GM21360 (cell line): ENCODE data around the gene DOCK8.

Experiments used
- ATAC-seq: cut with Tn5 transposase; IDR thresholded peaks from one replicate; pipeline ENCODE4 v1.9.1; 2021; ENCODE audit warnings: mild to moderate bottlenecking, moderate library complexity; ENCODE audit not compliant: unreplicated experiment

DOCK8 gene

GRCh38 chr9:354453-354852 is 139.8 kb downstream of the DOCK8 start:
- ATAC-seq, result no peak

DNA sequence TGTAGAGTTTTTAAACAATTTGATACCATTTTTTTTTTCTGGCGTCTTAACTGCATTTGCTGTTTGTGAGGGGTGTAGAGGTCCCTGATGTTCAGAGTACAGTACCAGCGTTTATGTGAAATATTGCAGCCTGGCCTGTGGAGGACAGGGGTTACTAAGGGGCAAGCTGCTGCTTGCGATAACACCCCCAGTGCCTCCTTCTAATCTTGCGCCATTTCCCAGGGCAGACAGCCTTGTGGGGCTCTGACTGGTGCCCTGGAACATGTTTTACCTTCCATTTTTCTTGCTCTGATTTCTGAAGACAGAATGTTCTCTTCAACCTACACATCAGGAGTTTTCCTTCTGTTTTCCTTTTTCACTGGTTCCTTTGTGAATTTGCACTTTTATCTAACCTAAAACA is 142.9 kb downstream of the DOCK8 start:
- no peak for ATAC-seq

GRCh38 chr9:362561-363273 is 148.1 kb downstream of the DOCK8 start:
- no peak for ATAC-seq

DNA sequence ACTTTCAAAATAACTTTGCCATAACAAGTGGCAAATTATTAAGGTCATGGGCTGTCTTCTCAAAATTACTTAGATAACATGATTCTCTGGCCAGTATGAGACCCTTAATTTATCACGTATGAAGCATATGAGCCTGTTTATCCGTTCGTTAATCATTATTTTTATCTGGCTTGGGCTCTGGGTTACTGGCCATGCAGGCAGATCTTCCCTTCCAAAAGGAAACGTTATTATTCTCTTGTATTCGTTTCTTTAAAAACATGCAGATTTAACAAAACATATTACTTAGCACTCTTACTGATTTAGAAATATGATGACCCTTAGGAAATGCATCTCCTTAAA is 148.6 kb downstream of the DOCK8 start:
- no peak for ATAC-seq

DNA sequence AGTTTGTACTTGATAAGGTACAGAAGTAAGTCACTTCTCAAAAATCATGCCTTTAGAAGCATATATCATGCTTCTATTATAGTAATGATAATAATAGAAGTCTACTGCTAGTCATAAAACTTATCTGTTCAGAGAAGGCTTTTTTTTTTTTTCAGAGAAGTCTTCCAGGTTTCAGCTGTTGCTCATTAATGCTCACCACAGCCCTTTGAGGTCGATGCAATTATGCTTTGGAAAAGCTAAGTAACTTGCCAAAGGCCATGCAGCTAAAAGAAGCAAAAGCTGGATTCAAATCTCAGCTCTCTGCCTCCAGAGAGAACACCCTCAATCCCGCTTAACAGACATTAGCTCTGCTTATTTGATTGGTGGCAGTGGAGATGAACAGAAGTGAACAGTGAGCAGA is 150.8 kb downstream of the DOCK8 start:
- ATAC-seq, result no peak

GRCh38 chr9:366620-367019 is 152.0 kb downstream of the DOCK8 start:
- ATAC-seq, result no peak

GRCh38 chr9:370086-370485 is 155.4 kb downstream of the DOCK8 start:
- ATAC-seq, result no peak

DNA sequence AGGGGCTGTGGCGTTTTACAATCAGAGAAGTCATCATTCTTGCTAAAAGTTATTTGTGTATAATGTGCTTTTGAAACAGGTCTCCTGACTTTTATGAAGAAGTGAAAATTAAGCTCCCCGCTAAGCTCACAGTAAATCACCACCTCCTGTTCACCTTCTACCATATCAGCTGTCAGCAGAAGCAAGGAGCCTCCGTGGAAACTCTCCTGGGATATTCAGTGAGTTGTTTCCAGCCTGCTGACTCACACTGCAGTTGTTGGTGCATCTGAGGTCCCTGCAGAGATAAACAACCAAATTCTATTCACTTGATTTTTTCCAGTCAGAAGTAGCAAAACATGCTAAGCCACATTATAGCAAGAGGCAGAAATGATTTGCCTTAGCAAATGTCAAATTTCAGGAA is 156.7 kb downstream of the DOCK8 start:
- ATAC-seq, result no peak

DNA sequence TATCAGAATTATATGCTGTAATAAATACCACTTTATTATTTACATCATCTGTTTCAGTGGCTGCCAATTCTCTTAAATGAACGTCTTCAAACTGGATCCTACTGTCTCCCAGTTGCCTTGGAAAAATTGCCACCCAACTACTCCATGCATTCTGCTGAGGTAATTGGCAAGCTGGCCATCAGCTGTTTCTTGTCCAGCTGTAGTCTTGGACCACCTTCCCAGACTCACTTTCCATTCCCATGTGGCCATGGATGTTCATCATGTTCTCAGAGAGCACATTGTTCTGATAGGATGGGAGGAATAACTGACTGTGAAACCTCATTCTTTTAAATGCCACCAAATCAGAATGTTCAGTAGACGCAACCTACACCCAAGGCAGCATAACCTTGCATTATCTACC is 157.5 kb downstream of the DOCK8 start:
- no peak for ATAC-seq

- no peak for ATAC-seq
Observed at GRCh38 chr9:373759-374206, 159.1 kb downstream of the DOCK8 start.

GRCh38 chr9:374736-375135 is 160.1 kb downstream of the DOCK8 start:
- no peak for ATAC-seq

DNA sequence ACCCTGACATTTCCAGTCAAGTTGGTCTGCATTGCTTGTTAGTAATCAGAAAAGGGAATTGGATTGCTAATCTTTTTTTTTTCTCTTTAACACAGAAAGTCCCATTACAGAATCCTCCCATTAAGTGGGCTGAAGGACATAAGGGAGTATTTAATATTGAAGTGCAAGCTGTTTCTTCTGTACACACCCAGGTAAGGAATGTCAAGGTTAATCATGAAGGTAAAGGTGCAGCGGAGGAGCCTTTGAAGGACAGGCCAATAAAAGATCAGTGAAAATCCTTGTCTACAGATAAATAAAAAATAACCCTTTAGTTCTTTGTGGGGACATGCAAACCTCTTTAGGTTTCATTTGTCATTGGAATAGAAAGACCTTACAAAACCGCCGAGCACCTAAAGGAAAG is 161.4 kb downstream of the DOCK8 start:
- no peak for ATAC-seq

DNA sequence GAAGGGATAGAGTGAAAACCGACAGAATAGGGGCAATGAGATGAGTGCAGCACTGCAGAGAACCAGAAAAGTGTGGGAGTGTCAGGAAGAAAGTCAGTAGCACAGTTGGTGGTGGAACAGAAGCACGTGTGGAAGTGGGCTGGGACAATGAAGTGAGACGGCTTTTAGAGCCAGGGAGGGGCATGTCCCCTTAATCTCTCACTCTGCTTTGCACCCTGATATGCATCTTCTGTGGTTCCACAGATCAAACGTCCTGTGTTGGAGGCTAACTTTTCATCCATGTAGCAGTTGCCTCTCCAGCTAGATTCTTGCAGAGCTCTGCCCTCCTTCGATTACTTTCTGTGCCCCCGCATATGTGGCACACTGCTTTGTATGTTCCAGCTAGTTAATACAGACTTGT is 163.6 kb downstream of the DOCK8 start:
- ATAC-seq, result no peak

GRCh38 chr9:382383-382782 is 167.7 kb downstream of the DOCK8 start:
- ATAC-seq, result no peak

DNA sequence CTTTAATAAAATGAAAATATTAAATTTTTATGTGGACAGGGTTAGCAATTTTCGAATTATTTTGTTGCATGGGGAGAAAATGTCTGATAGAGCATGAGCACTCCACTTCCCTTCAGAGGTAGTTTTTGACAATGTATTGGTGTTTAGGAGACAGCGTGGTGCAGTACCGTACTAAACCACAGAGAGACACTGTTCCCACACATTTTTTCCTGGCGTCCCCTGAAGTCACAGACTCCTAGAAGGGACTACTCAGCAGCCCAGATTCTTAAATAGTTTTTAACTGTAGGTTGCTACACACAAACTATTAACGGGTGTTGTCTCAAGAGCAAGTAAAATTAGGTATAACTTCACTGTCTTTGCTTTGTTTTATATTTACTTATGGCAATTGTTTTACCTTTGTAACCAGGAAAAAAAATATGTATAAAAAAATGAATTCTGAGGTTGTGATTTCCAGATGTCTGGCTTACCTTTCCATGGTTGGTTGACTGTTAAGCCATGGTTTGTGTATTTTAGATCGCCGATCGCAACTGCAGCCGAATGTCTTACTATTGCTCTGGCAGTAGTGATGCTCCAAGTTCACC is 171.2 kb downstream of the DOCK8 start:
- peak; percentile 70 for ATAC-seq

- ATAC-seq, result no peak
Observed at GRCh38 chr9:389159-389558, 174.5 kb downstream of the DOCK8 start.

GRCh38 chr9:389758-390157 is 175.1 kb downstream of the DOCK8 start:
- ATAC-seq, result no peak

- no peak for ATAC-seq
Observed at GRCh38 chr9:392077-392804, 177.6 kb downstream of the DOCK8 start.

DNA sequence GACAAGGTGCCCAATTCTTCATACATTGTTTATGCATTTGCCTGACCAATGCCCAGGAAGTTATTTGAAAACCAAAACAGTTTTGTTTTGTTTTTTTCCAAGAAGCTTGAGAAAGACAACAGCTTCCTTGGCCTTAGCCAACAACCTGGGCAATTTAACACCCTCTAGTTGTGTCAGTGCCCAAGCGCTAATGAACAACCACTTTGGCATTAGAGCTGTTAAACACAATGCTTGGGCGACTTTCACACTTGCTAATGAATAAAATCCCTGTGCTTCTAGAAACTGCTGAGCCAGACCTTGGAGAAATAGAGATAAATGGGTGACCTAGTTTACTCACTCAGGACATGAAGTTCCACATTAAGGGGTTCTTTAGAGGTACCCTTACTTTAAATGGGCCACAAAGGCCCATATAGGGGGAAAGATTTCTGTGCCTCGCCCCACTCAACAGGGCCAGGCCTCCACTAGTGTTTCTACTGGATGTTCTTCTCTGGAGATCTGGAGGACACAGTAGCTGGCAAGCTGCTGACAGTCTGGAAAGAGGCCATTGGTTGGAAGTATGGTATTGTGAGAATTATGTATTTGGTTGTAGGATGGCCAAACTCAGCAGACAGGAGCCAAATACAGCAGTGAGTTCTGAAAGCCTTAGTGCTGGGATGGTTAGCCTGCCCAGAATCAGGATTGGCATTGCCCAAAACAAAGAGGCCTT is 179.8 kb downstream of the DOCK8 start:
- no peak for ATAC-seq

GRCh38 chr9:396396-396795 is 181.7 kb downstream of the DOCK8 start:
- ATAC-seq, result no peak

- ATAC-seq, result no peak
Observed at GRCh38 chr9:398085-398484, 183.4 kb downstream of the DOCK8 start.

- ATAC-seq, result no peak
Observed at GRCh38 chr9:401223-401622, 186.6 kb downstream of the DOCK8 start.
